Ovary (tissue), 9 donors: Measurements from ENCODE around the gene RALB. TPM values are rescaled to one million over a fixed set of nuclear protein-coding genes. Genes with fewer than 3 reads are reported as not detected.

Experiments
- DNase-seq, 5 donors: peaks; one replicate each; pipeline ENCODE4 v3.0.0-alpha.2; 2019 to 2020
- H3K27ac ChIP-seq, 2 donors: fragments of 200-600 bp; one replicate each; pipeline versions ENCODE4 v1.5.1 to v1.8.0; 2019 to 2022
- H3K27me3 ChIP-seq: fragments of 200-600 bp; one replicate; pipeline ENCODE4 v1.8.0; 2022
- H3K36me3 ChIP-seq: fragments of 200-600 bp; sonication (generic); one replicate; pipeline ENCODE4 v1.5.1; 2019
- H3K4me1 ChIP-seq: one replicate; pipeline ENCODE4 v1.8.1; 2013; ENCODE audit warnings: mild to moderate bottlenecking, moderate library complexity; ENCODE audit not compliant: insufficient read depth
- H3K4me3 ChIP-seq: fragments of 200-600 bp; sonication (generic); one replicate; pipeline ENCODE4 v1.5.1; 2017
- H3K9me3 ChIP-seq, 2 donors: fragments of 200-600 bp in 1 of 2; sonication (generic) in 1 of 2; one replicate each; pipeline versions ENCODE4 v1.5.1 to v1.8.1; 2013 to 2019; ENCODE audit warnings: mild to moderate bottlenecking in 1 of 2, moderate library complexity in 1 of 2
- EP300 ChIP-seq: sonication (generic); formaldehyde crosslinking; IDR thresholded peaks from one replicate; pipeline ENCODE4 v1.6.1; 2017; ENCODE audit warnings: antibody characterized with exemption
- POLR2A ChIP-seq: fragments of 450-650 bp; IDR thresholded peaks from one replicate; pipeline ENCODE4 v1.6.1; 2017; ENCODE audit warnings: antibody characterized with exemption, mild to moderate bottlenecking, moderate library complexity
- WGBS, 3 donors: extraction: QIAGEN DNeasy Blood & Tissue Kit in 1 of 3; methylation state at CpG; one replicate each; pipeline versions ENCODE4 v1.1.5 to v1.1.7; 2013 to 2017; 5-methylcytosine and 5-hydroxymethylcytosine counted together
- intact Hi-C, 4 donors: fragments of 100-400 bp; cut with DNase I; formaldehyde crosslinking; loops; one replicate each; pipeline versions ENCODE4 v1.11.0 to v1.15.1; 2022 to 2023
- polyA plus RNA-seq, 2 donors: library from polyadenylated mRNA; stranded (reverse); fragments of 200-250 nt in 1 of 2; fragments of 350-450 nt in 1 of 2; fragmentation: Illumina TruSeq in 1 of 2; extraction: RNeasy Lipid Tissue Mini Kit (QIAGEN cat#74804) in 1 of 2; gene quantifications; one replicate each; pipeline ENCODE4 v1.2.3, GENCODE V29; 2013 to 2014
- total RNA-seq, 7 donors: library from RNA; depleted of rRNA in 2 of 7; stranded (reverse); fragments of >200 nt in 2 of 7; fragmentation: NEBNext Ultra II Directional in 3 of 7; extraction: Animal tissue kit (Norgen Biotek cat#: 25700) in 3 of 7; gene quantifications; one replicate each; pipeline versions ENCODE4 v1.1.0 to v1.2.4, GENCODE V29; 2016 to 2023
- TF ChIP-seq, protein P1 (sequence below), 3 donors: fragments of 450-650 bp in 2 of 3; fragments of 200-600 bp in 1 of 3; IDR thresholded peaks; one replicate each; pipeline versions ENCODE4 v1.5.1 to v1.8.0; 2016 to 2022; ENCODE audit warnings: antibody characterized with exemption in 3 of 3, mild to moderate bottlenecking in 1 of 3
- donor health status: DM: no; HTN: no; CAD: no; lungs with moderate emphysema.
- donor health status: DM: no; HTN: no; CAD: no.
- donor health status: Bipolar disorder and iron deficiency.
- donor health status: DM: yes; HTN: yes; CAD: no.
- donor health status: DM: no; HTN: no; CAD: no.
- donor health status: DM: yes; HTN: yes; CAD: no.

Gene RALB
- total and polyA plus RNA-seq, 9 donors = 18.2 to 92.7 (median 34.9) TPM

DNA sequence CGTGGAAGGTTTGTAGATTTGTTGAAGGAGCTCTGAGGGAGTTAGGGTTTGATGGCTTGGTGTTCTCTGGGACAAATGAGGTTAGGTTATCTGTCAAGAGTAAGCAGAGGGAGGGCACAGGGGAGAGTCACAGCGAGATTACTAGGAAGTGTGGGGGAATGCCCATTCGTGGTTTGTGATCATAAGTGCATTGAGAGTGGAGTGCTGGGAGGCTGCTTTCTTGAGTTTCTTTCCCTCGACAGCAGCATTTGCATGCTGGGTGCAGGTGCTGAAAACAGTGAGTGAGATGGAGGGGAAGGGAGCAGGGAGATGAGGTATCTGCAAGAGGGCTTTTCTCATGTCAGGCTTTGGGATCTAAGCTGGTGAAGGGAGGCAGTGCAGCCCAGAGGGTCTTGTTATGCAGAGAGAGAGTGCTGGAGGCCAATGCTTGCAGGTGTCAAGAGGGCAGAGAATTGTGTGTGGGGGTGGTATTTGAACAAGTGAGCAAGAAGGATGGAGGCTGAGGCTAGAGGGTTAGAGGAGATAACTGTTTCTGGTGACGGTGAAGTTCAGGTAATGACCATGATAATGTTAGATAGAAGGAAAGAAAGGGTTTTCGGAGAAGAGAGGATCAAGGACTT, 8.8 kb downstream of the RALB start:
- Histone ChIP-seq H3K4me3 (no peak overlapping the region), H3K27me3 (no peaks in the 10 kb centered on the region), H3K9me3 (no peaks in the 10 kb centered on the region), H3K4me1 (peaks cover 2% of the 10 kb centered on the region), H3K27ac (no peak overlapping the region), H3K36me3 (no peaks in the 10 kb centered on the region)
- intact Hi-C loops = no loop called here
- no peak for DNase-seq
- TF ChIP-seq POLR2A = no peak
- TF ChIP-seq EP300 = no peak
- TF ChIP-seq, protein P1, sequence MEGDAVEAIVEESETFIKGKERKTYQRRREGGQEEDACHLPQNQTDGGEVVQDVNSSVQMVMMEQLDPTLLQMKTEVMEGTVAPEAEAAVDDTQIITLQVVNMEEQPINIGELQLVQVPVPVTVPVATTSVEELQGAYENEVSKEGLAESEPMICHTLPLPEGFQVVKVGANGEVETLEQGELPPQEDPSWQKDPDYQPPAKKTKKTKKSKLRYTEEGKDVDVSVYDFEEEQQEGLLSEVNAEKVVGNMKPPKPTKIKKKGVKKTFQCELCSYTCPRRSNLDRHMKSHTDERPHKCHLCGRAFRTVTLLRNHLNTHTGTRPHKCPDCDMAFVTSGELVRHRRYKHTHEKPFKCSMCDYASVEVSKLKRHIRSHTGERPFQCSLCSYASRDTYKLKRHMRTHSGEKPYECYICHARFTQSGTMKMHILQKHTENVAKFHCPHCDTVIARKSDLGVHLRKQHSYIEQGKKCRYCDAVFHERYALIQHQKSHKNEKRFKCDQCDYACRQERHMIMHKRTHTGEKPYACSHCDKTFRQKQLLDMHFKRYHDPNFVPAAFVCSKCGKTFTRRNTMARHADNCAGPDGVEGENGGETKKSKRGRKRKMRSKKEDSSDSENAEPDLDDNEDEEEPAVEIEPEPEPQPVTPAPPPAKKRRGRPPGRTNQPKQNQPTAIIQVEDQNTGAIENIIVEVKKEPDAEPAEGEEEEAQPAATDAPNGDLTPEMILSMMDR (IDR thresholded peaks at IDR 0.05) = no peak
- 86 to 88% (median 87%) methylated on average over 6 of the region's 6 CpGs for WGBS, 3 donors

DNA sequence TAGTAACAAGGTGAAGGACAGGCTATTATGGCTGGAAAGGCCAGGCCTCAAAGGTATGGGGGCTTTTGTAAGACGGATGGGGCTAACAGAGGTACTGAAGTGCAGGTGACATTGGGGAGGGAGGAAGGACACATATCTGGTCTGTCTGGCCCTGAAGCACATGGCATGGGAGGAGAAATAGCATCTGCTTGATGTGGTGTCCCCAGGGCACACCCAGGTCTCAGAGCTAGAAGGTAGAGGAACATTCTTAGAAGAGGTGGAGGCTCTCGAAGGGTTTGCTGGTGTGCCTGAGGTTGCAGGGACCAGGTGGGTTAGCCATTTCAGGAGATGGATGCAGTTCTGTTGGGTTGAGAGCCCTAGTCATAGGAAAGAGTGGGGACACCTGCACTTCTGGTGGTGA, 9.5 kb downstream of the RALB start:
- TF ChIP-seq EP300 (no peak), POLR2A (no peak)
- TF ChIP-seq, protein P1 (IDR thresholded peaks at IDR 0.05) = no peak
- intact Hi-C loops = no loop called here
- no peak overlapping the region for H3K4me3 ChIP-seq
- H3K36me3 ChIP-seq = no peaks in the 10 kb centered on the region
- WGBS, 3 donors = 59 to 69% (median 68%) methylated on average over 2 of the region's 2 CpGs
- H3K27ac ChIP-seq = no peak overlapping the region
- peaks cover 2% of the 10 kb centered on the region for H3K4me1 ChIP-seq
- no peaks in the 10 kb centered on the region for H3K9me3 ChIP-seq
- H3K27me3 ChIP-seq = no peaks in the 10 kb centered on the region
- no peak for DNase-seq

DNA sequence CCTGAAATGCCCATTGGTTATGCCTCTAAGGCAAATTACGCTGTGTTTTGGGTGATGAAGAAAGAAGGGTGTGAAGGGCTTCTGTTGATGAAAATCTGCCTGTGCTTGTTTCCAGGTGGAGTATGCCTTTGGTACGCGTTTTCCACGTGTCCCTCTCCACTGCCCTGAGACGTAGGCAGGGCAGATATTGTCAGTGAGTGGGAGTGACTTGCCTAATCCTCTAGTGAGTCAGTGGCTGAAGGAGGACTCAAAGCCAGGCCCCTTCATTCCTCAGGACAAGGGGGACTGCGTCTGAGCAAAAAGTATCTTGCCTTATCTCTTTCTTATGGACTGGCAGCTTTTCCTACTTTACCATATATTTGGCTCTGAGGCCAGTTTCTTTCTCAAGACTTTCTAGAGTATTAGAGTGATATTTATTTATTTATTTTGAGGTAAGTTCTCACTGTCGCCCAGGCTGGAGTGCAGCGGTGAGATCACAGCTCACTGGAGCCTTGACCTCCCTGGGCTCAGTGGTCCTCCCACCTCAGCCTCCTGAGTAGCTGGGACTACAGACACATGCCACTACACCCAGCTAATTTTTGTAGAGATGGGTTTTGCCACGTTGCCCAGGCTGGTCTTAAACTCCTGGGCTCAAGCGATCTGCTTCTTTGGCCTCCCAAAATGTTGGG, 10.2 kb downstream of the RALB start:
- no peak overlapping the region for H3K4me3 ChIP-seq
- H3K4me1 ChIP-seq = peaks cover 2% of the 10 kb centered on the region
- WGBS, 3 donors = 54 to 75% (median 67%) methylated on average over 10 of the region's 10 CpGs
- no peak overlapping the region for H3K27ac ChIP-seq
- H3K9me3 ChIP-seq = no peaks in the 10 kb centered on the region
- intact Hi-C loops = no loop called here
- no peaks in the 10 kb centered on the region for H3K27me3 ChIP-seq
- TF ChIP-seq, protein P1 (IDR thresholded peaks at IDR 0.05) = no peak
- TF ChIP-seq POLR2A (no peak), EP300 (no peak)
- H3K36me3 ChIP-seq = no peaks in the 10 kb centered on the region
- no peak for DNase-seq

DNA sequence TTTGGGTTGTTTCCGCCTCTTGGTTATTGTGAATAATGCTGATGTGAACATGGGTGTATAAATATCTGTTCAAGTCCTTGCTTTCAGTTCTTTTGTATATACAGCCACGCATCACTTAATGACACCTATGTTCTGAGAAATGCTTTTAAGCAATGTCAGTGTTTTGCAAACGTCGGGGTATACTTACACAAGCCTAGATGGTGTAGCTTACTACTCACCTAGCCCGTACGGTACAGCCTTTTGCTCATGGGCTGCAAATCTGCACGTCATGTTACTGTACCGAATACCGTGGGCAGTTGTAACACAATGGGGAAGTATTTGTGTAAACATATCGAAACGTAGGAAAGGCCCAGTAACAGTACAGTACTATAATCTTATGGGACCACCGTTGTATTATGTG, 12.4 kb downstream of the RALB start:
- Histone ChIP-seq H3K4me3 (no peak overlapping the region), H3K9me3 (no peaks in the 10 kb centered on the region), H3K27ac (no peak overlapping the region), H3K36me3 (no peaks in the 10 kb centered on the region), H3K4me1 (peaks cover 2% of the 10 kb centered on the region), H3K27me3 (no peaks in the 10 kb centered on the region)
- TF ChIP-seq POLR2A (no peak), EP300 (no peak)
- TF ChIP-seq, protein P1 (IDR thresholded peaks at IDR 0.05) = no peak
- WGBS, 3 donors = 52 to 78% (median 70%) methylated on average over 12 of the region's 12 CpGs
- intact Hi-C loops = no loop called here
- no peak for DNase-seq
